ENCODE results near the gene RAB43.

- TF ChIP-seq ARNTL (CRISPR knock-in tag; IDR thresholded peaks at IDR 0.05; ENCODE audit: borderline replicate concordance, low read depth) (no peak), GLIS3 (CRISPR knock-in tag; IDR thresholded peaks at IDR 0.05) (no peak), ZNF8 (CRISPR knock-in tag; IDR thresholded peaks at IDR 0.05) (no peak), PATZ1 (CRISPR knock-in tag; IDR thresholded peaks at IDR 0.05; ENCODE audit: borderline replicate concordance) (no peak), CSDC2 (CRISPR knock-in tag; IDR thresholded peaks at IDR 0.05) (no peak), POU6F1 (CRISPR knock-in tag; IDR thresholded peaks at IDR 0.05; ENCODE audit: borderline replicate concordance, low read depth) (no peak)
- TF ChIP-seq, protein P1, sequence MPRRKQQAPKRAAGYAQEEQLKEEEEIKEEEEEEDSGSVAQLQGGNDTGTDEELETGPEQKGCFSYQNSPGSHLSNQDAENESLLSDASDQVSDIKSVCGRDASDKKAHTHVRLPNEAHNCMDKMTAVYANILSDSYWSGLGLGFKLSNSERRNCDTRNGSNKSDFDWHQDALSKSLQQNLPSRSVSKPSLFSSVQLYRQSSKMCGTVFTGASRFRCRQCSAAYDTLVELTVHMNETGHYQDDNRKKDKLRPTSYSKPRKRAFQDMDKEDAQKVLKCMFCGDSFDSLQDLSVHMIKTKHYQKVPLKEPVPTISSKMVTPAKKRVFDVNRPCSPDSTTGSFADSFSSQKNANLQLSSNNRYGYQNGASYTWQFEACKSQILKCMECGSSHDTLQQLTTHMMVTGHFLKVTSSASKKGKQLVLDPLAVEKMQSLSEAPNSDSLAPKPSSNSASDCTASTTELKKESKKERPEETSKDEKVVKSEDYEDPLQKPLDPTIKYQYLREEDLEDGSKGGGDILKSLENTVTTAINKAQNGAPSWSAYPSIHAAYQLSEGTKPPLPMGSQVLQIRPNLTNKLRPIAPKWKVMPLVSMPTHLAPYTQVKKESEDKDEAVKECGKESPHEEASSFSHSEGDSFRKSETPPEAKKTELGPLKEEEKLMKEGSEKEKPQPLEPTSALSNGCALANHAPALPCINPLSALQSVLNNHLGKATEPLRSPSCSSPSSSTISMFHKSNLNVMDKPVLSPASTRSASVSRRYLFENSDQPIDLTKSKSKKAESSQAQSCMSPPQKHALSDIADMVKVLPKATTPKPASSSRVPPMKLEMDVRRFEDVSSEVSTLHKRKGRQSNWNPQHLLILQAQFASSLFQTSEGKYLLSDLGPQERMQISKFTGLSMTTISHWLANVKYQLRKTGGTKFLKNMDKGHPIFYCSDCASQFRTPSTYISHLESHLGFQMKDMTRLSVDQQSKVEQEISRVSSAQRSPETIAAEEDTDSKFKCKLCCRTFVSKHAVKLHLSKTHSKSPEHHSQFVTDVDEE (CRISPR knock-in tag; IDR thresholded peaks at IDR 0.05), result no peak
- TF ChIP-seq, protein P2, sequence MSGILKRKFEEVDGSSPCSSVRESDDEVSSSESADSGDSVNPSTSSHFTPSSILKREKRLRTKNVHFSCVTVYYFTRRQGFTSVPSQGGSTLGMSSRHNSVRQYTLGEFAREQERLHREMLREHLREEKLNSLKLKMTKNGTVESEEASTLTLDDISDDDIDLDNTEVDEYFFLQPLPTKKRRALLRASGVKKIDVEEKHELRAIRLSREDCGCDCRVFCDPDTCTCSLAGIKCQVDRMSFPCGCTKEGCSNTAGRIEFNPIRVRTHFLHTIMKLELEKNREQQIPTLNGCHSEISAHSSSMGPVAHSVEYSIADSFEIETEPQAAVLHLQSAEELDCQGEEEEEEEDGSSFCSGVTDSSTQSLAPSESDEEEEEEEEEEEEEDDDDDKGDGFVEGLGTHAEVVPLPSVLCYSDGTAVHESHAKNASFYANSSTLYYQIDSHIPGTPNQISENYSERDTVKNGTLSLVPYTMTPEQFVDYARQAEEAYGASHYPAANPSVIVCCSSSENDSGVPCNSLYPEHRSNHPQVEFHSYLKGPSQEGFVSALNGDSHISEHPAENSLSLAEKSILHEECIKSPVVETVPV (CRISPR knock-in tag; IDR thresholded peaks at IDR 0.05), result no peak
- TF ChIP-seq, protein P3, sequence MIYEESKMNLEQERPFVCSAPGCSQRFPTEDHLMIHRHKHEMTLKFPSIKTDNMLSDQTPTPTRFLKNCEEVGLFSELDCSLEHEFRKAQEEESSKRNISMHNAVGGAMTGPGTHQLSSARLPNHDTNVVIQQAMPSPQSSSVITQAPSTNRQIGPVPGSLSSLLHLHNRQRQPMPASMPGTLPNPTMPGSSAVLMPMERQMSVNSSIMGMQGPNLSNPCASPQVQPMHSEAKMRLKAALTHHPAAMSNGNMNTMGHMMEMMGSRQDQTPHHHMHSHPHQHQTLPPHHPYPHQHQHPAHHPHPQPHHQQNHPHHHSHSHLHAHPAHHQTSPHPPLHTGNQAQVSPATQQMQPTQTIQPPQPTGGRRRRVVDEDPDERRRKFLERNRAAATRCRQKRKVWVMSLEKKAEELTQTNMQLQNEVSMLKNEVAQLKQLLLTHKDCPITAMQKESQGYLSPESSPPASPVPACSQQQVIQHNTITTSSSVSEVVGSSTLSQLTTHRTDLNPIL (CRISPR knock-in tag; IDR thresholded peaks at IDR 0.05; ENCODE audit: low read depth), result no peak
Observed at GRCh38 chr3:129063841-129064482, 57.6 kb downstream of the RAB43 start.

Data from SK-N-SH treated with all-trans-retinoic acid at 6 μM for 48 hours (cell line).